PFSK-1 (cell line): ENCODE measurements around the gene PICALM.

ENCODE experiments used
- FOXP2 ChIP-seq: optimal IDR thresholded peaks from 2 replicates; pipeline ENCODE3; 2011; ENCODE audit warnings: borderline replicate concordance, control low read depth, inconsistent platforms; ENCODE audit not compliant: insufficient read depth; ENCODE audit errors: extremely low read length, extremely low read depth
- POLR2AphosphoS5 ChIP-seq: IDR thresholded peaks from 2 replicates; pipeline ENCODE4 v1.6.1; 2012; ENCODE audit warnings: low read depth, mild to moderate bottlenecking, control low read depth, low read length, moderate library complexity
- SIN3A ChIP-seq: IDR thresholded peaks from 2 replicates; pipeline ENCODE4 v1.6.1; 2012; ENCODE audit warnings: mild to moderate bottlenecking, low read length, moderate library complexity, borderline replicate concordance; ENCODE audit not compliant: insufficient read depth
- TAF1 ChIP-seq: IDR thresholded peaks from 2 replicates; pipeline ENCODE4 v1.6.1; 2012; ENCODE audit warnings: low read length, control low read depth, borderline replicate concordance; ENCODE audit not compliant: insufficient read depth

DNA sequence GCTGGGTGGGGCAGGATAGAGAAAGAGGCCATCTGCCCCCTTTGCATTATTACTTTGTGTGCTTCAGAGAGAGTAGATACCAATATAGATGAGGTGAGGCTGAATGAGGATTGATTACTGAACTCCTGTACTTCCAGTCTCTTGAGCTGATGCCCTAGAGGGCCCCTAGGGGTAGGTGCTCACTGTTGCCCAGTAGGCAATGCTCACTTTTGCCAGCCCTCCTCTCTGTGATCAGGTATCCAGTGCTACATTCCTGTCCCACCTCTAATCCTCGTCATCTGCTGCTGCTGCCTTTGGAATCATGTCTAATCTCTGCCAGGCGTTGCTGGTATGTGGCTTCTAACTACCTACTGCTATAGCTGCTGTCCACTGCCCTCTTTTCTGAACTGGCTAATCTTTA lies 156.5 kb downstream of the PICALM start:
- no peak for TF ChIP-seq POLR2AphosphoS5
- TF ChIP-seq FOXP2 = no peak
- TF ChIP-seq SIN3A = no peak
- no peak for TF ChIP-seq TAF1
